SK-N-SH treated with all-trans-retinoic acid at 6 μM for 48 hours (cell line): ENCODE measurements around the gene STX11.

Experiments used
- ATAC-seq: fragments of 200-7000 bp; cut with Tn5 transposase; 3 replicates; pipeline ENCODE4 v1.9.1; 2020; ENCODE audit warnings: mild to moderate bottlenecking, moderate library complexity
- ARNTL ChIP-seq: fragments of 450-650 bp; formaldehyde crosslinking; IDR thresholded peaks from 2 replicates; pipeline ENCODE4 v1.5.0; 2020; ENCODE audit warnings: low read depth, mild to moderate bottlenecking, moderate library complexity, borderline replicate concordance
- BACH2 ChIP-seq: fragments of 250-450 bp; sonication (Bioruptor Pico); IDR thresholded peaks from 2 replicates; pipeline ENCODE4 v1.9.0; 2021; ENCODE audit warnings: mild to moderate bottlenecking, borderline replicate concordance
- CSDC2 ChIP-seq: fragments of 250-450 bp; sonication (Bioruptor Pico); IDR thresholded peaks from 2 replicates; pipeline ENCODE4 v1.5.0; 2020; ENCODE audit warnings: mild to moderate bottlenecking, moderate library complexity
- ESRRG ChIP-seq: fragments of 250-450 bp; sonication (Bioruptor Pico); IDR thresholded peaks from 2 replicates; pipeline ENCODE4 v1.6.1; 2021; ENCODE audit warnings: mild to moderate bottlenecking
- GLIS3 ChIP-seq: fragments of 250-450 bp; sonication (Bioruptor Pico); IDR thresholded peaks from 2 replicates; pipeline ENCODE4 v1.5.0; 2020; ENCODE audit warnings: mild to moderate bottlenecking, moderate library complexity
- ISL1 ChIP-seq: fragments of 250-450 bp; sonication (Bioruptor Pico); IDR thresholded peaks from 2 replicates; pipeline ENCODE4 v2.1.2; 2022; ENCODE audit warnings: mild to moderate bottlenecking, moderate library complexity
- OSR1 ChIP-seq: fragments of 250-450 bp; sonication (Bioruptor Pico); IDR thresholded peaks from 2 replicates; pipeline ENCODE4 v1.8.0; 2022; ENCODE audit warnings: moderate library complexity, mild to moderate bottlenecking, inconsistent platforms
- PPARA ChIP-seq: fragments of 250-450 bp; sonication (Bioruptor Pico); IDR thresholded peaks from 2 replicates; pipeline ENCODE4 v1.5.0; 2020; ENCODE audit warnings: mild to moderate bottlenecking, borderline replicate concordance
- RARB ChIP-seq: fragments of 250-450 bp; sonication (Bioruptor Pico); IDR thresholded peaks from 2 replicates; pipeline ENCODE4 v1.8.0; 2021; ENCODE audit warnings: mild to moderate bottlenecking, moderate library complexity
- SNAI2 ChIP-seq: fragments of 250-450 bp; sonication (Bioruptor Pico); IDR thresholded peaks from 2 replicates; pipeline ENCODE4 v1.5.0; 2020; ENCODE audit warnings: mild to moderate bottlenecking, moderate library complexity
- TCF4 ChIP-seq: fragments of 250-450 bp; sonication (Bioruptor Pico); IDR thresholded peaks from 2 replicates; pipeline ENCODE4 v1.8.0; 2021; ENCODE audit warnings: mild to moderate bottlenecking, moderate library complexity, borderline replicate concordance
- TOX ChIP-seq: fragments of 250-450 bp; sonication (Bioruptor Pico); IDR thresholded peaks from 2 replicates; pipeline ENCODE4 v1.8.0; 2021; ENCODE audit warnings: mild to moderate bottlenecking, moderate library complexity, borderline replicate concordance
- ZC3H10 ChIP-seq: fragments of 250-450 bp; sonication (Bioruptor Pico); IDR thresholded peaks from 2 replicates; pipeline ENCODE4 v1.5.1; 2021; ENCODE audit warnings: mild to moderate bottlenecking, moderate library complexity
- ZFP3 ChIP-seq: fragments of 250-450 bp; sonication (Bioruptor Pico); IDR thresholded peaks from 2 replicates; pipeline ENCODE4 v1.5.0; 2020; ENCODE audit warnings: mild to moderate bottlenecking, moderate library complexity
- ZFP30 ChIP-seq: fragments of 450-650 bp; formaldehyde crosslinking; IDR thresholded peaks from 2 replicates; pipeline ENCODE4 v1.5.0; 2022; ENCODE audit warnings: mild to moderate bottlenecking, moderate library complexity
- ZNF565 ChIP-seq: fragments of 450-650 bp; formaldehyde crosslinking; conservative IDR thresholded peaks from 2 replicates; pipeline ENCODE4 v1.5.0; 2020; ENCODE audit warnings: low read depth, mild to moderate bottlenecking, moderate library complexity
- ZNF70 ChIP-seq: fragments of 450-650 bp; formaldehyde crosslinking; IDR thresholded peaks from 2 replicates; pipeline ENCODE4 v1.5.0; 2020; ENCODE audit warnings: mild to moderate bottlenecking, moderate library complexity
- ZNF8 ChIP-seq: fragments of 450-650 bp; formaldehyde crosslinking; IDR thresholded peaks from 2 replicates; pipeline ENCODE4 v1.5.0; 2020; ENCODE audit warnings: mild to moderate bottlenecking, moderate library complexity
- TF ChIP-seq, protein P1 (sequence below): fragments of 250-450 bp; sonication (Bioruptor Pico); IDR thresholded peaks from 2 replicates; pipeline ENCODE4 v1.5.0; 2020; ENCODE audit warnings: mild to moderate bottlenecking, moderate library complexity
- TF ChIP-seq, protein P2 (sequence below): fragments of 250-450 bp; sonication (Bioruptor Pico); IDR thresholded peaks from 2 replicates; pipeline ENCODE4 v1.5.1; 2020; ENCODE audit warnings: low read depth, mild to moderate bottlenecking, moderate library complexity
- TF ChIP-seq, protein P3 (sequence below): fragments of 250-450 bp; sonication (Bioruptor Pico); IDR thresholded peaks from 2 replicates; pipeline ENCODE4 v1.5.1; 2021; ENCODE audit warnings: mild to moderate bottlenecking, moderate library complexity
- TF ChIP-seq, protein P4 (sequence below): fragments of 250-450 bp; sonication (Bioruptor Pico); IDR thresholded peaks from 2 replicates; pipeline ENCODE4 v1.8.0; 2020; ENCODE audit warnings: mild to moderate bottlenecking, moderate library complexity, borderline replicate concordance

STX11 gene

DNA sequence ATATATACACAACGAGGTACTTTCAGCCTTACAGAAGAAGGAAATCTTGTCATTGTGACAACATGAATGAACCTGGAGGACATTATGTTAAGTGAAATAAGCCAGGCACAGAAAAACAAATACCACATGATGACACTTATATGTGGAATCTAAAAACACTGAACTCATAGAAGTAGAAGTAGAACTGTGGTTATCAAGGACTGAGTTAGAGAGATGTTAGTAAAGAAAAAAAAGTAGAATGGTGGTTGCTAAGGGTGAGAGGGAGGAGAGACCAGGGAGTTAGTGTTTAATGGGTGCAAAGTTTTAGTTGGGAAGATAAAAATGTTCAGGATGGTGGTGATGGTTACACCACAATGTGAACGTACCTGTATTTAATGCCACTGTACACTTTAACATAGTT is 4.8 kb upstream of the STX11 start:
- TF ChIP-seq CSDC2 = no peak
- no peak for TF ChIP-seq ZFP3 (CRISPR knock-in tag)
- no peak for TF ChIP-seq ISL1 (CRISPR knock-in tag)
- TF ChIP-seq, protein P1, sequence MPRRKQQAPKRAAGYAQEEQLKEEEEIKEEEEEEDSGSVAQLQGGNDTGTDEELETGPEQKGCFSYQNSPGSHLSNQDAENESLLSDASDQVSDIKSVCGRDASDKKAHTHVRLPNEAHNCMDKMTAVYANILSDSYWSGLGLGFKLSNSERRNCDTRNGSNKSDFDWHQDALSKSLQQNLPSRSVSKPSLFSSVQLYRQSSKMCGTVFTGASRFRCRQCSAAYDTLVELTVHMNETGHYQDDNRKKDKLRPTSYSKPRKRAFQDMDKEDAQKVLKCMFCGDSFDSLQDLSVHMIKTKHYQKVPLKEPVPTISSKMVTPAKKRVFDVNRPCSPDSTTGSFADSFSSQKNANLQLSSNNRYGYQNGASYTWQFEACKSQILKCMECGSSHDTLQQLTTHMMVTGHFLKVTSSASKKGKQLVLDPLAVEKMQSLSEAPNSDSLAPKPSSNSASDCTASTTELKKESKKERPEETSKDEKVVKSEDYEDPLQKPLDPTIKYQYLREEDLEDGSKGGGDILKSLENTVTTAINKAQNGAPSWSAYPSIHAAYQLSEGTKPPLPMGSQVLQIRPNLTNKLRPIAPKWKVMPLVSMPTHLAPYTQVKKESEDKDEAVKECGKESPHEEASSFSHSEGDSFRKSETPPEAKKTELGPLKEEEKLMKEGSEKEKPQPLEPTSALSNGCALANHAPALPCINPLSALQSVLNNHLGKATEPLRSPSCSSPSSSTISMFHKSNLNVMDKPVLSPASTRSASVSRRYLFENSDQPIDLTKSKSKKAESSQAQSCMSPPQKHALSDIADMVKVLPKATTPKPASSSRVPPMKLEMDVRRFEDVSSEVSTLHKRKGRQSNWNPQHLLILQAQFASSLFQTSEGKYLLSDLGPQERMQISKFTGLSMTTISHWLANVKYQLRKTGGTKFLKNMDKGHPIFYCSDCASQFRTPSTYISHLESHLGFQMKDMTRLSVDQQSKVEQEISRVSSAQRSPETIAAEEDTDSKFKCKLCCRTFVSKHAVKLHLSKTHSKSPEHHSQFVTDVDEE (CRISPR knock-in tag) = no peak
- no peak for TF ChIP-seq ARNTL
- no peak for TF ChIP-seq TOX (CRISPR knock-in tag)
- TF ChIP-seq BACH2 (CRISPR knock-in tag) = no peak
- TF ChIP-seq ZNF565 (CRISPR knock-in tag) = no peak
- no peak for TF ChIP-seq ZFP30 (CRISPR knock-in tag)
- no peak for TF ChIP-seq ZNF8 (CRISPR knock-in tag)
- no peak for TF ChIP-seq GLIS3 (CRISPR knock-in tag)
- no peak for TF ChIP-seq RARB
- TF ChIP-seq, protein P2, sequence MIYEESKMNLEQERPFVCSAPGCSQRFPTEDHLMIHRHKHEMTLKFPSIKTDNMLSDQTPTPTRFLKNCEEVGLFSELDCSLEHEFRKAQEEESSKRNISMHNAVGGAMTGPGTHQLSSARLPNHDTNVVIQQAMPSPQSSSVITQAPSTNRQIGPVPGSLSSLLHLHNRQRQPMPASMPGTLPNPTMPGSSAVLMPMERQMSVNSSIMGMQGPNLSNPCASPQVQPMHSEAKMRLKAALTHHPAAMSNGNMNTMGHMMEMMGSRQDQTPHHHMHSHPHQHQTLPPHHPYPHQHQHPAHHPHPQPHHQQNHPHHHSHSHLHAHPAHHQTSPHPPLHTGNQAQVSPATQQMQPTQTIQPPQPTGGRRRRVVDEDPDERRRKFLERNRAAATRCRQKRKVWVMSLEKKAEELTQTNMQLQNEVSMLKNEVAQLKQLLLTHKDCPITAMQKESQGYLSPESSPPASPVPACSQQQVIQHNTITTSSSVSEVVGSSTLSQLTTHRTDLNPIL = no peak
- no peak for TF ChIP-seq ZC3H10 (CRISPR knock-in tag)
- TF ChIP-seq OSR1 (CRISPR knock-in tag) = no peak
- no peak for TF ChIP-seq ZNF70 (CRISPR knock-in tag)
- TF ChIP-seq SNAI2 (CRISPR knock-in tag) = no peak
- TF ChIP-seq PPARA (CRISPR knock-in tag) = no peak
- TF ChIP-seq, protein P3, sequence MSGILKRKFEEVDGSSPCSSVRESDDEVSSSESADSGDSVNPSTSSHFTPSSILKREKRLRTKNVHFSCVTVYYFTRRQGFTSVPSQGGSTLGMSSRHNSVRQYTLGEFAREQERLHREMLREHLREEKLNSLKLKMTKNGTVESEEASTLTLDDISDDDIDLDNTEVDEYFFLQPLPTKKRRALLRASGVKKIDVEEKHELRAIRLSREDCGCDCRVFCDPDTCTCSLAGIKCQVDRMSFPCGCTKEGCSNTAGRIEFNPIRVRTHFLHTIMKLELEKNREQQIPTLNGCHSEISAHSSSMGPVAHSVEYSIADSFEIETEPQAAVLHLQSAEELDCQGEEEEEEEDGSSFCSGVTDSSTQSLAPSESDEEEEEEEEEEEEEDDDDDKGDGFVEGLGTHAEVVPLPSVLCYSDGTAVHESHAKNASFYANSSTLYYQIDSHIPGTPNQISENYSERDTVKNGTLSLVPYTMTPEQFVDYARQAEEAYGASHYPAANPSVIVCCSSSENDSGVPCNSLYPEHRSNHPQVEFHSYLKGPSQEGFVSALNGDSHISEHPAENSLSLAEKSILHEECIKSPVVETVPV (CRISPR knock-in tag) = no peak
- TF ChIP-seq ESRRG = no peak
- no peak for ATAC-seq

DNA sequence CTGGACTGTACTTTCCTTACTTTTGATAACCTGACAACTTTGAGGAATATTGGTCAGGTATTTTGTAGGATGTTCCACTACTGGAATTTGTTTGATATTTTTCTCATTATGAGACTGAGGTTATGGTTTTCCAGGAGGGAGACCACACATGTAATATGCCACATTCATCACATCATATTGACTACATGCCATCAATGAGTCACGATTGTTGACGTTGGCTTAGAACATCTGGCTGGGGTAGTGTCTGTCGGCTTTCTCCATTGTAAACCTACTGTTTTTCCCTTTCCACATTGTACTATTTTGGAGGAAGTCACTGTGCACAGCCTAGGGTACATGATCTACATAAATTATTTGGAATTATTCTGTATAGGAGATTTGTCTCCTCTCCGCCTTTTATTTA is 1.4 kb upstream of the STX11 start:
- no peak for ATAC-seq
- no peak for TF ChIP-seq ISL1 (CRISPR knock-in tag)
- no peak for TF ChIP-seq ZFP30 (CRISPR knock-in tag)
- TF ChIP-seq, protein P2 = no peak
- TF ChIP-seq OSR1 (CRISPR knock-in tag) = no peak
- TF ChIP-seq, protein P3 (CRISPR knock-in tag) = no peak
- TF ChIP-seq GLIS3 (CRISPR knock-in tag) = no peak
- no peak for TF ChIP-seq RARB
- no peak for TF ChIP-seq BACH2 (CRISPR knock-in tag)
- TF ChIP-seq, protein P4, sequence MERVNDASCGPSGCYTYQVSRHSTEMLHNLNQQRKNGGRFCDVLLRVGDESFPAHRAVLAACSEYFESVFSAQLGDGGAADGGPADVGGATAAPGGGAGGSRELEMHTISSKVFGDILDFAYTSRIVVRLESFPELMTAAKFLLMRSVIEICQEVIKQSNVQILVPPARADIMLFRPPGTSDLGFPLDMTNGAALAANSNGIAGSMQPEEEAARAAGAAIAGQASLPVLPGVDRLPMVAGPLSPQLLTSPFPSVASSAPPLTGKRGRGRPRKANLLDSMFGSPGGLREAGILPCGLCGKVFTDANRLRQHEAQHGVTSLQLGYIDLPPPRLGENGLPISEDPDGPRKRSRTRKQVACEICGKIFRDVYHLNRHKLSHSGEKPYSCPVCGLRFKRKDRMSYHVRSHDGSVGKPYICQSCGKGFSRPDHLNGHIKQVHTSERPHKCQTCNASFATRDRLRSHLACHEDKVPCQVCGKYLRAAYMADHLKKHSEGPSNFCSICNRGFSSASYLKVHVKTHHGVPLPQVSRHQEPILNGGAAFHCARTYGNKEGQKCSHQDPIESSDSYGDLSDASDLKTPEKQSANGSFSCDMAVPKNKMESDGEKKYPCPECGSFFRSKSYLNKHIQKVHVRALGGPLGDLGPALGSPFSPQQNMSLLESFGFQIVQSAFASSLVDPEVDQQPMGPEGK (CRISPR knock-in tag) = no peak
- TF ChIP-seq, all 23 proteins: peak for 0

DNA sequence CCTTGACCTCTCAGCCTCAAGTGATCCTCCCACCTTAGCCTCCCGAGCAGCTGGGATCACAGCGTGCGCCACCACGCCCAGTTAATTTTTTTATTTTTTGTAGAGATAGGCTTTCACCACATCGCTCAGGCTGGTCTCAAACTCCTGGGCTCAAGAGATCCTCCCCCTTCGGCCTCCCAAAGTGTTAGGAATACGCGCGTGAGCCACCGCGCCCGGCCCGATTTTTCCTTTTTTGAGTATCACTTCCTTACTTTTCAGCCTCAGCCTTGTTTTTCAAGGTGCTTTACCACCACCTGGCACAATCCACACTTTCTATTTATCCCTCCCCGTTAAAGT is 791 bp upstream of the STX11 start:
- ATAC-seq = no peak
- TF ChIP-seq ZNF70 (CRISPR knock-in tag) (no peak), TCF4 (CRISPR knock-in tag) (no peak), ZFP30 (CRISPR knock-in tag) (no peak), TOX (CRISPR knock-in tag) (no peak), ISL1 (CRISPR knock-in tag) (no peak), RARB (no peak), ARNTL (no peak), ZNF8 (CRISPR knock-in tag) (no peak), ESRRG (no peak), ZNF565 (CRISPR knock-in tag) (no peak), BACH2 (CRISPR knock-in tag) (no peak), PPARA (CRISPR knock-in tag) (no peak)
- TF ChIP-seq, protein P3 (CRISPR knock-in tag) = no peak
- TF ChIP-seq, protein P2 = no peak
